Measurements from ENCODE around the gene DNAJB5.
"Not testable (repeated sequence)": the region's sequence is repeated elsewhere in the genome, so short reads cannot be mapped to it uniquely, and the experiment has no call there.

Gene DNAJB5

DNA sequence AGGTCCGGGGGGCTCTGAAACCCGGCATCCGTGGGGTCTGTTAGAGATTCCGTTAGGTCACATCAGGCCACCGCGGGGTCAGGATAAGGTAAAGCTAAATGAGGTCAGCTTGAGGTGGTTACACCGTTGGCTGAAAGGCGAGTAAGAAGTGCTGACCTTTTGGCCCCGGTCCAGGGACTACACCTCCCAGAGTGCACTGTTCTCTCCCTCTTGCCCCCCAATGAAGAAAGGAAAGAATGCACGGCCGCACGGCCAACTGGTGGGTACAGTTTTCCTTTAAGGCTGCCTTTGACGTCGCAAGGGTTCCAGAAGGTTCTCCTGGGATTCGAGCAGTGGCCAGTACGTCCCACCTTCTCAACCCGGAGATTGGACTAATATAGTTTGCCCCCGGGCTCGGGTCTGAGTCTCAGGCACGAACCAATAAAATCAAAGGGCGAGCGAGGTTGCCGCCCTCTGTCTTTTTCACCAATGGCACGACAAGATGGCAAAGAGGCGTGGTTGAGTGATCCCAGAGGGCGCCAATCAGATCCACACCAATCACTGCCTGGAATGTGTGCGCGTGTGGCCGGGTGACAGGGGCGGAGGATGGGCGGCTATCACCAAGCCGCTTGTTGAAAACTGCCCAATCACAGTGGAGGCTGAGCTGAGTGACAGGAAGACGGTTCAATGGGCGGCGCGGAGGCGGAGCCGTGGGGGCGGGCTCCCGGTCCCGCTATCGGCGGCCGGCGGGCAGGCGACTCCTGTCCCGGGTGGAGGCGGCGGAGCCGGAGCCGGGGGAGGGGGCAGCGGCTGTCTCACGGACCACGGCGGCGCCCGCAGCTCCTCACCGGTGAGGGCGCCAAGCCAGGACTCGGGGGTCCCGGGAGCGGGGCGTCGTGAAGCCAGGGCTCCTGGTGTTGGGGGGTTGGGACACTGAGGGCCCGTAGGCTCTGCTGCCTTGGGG is at the start of gene DNAJB5:
TSS of gene DNAJB5 (plus strand) at position 743 of the 943 bp plus-strand sequence. CDS start 886 bp downstream, outside the sequence.
- DNase-seq, result peak; percentile 96

DNA sequence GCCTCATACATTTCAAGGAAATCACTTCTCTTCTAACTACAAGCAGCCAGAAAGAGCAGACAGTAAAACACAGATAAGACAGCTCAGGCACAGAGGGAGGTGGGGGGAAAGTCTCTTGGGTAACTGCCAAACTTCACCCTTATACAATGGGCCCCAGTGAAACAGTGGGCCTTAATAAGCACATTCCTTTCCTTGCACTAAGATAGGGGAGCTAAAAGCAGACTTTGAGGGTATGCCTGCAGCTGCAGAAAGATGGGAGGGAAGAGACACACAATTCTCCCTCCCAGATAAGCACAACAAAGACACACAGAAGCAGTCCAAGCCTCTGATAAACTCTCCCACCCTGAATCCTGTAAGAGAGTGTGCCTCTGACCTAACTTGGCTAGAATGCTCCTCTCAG is 49.6 kb upstream of the DNAJB5 start:
- not testable (repeated sequence) for DNase-seq

- no peak for DNase-seq
These were observed 41.1 kb upstream of the DNAJB5 start for GRCh38 chr9:34948451-34948850.

- DNase-seq, result no peak
These were observed 35.3 kb upstream of the DNAJB5 start for GRCh38 chr9:34954225-34954624.

DNA sequence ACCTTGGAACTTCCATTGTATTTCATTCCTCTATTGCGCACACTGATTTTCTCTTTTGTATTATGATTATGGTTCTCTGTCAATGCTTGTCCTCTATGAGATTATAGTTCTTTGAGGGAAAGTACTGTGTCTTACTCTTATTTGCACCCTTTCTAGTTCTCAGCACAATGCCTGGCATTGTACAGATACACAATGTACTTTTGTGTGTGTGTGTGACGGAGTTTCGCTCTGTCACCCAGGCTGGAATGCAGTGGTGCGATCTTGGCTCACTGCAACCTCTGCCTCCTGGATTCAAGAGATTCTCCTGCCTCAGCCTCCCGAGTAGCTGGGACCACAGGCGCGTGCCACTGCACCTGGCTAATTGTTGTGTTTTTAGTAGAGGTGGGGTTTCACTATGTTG is 33.5 kb upstream of the DNAJB5 start:
- not testable (repeated sequence) for DNase-seq

DNA sequence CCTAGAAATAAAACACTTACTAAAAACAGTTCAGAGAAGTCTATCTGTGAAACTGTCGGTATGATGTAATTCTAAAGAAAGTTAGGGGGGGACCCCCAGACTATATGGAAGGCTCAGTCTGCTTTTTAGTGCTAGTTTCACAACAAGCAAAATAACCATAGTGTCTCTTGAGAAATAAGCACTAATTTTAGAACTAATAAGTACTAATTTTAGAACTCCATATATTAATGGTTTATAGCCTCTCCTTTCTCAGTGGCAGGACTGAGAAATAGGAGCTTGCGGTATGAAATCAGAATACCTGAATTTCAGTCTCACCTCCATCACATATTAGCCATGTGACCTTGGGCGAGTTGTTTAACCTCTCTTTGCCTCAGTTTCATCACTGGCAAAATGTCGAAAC is 32.9 kb upstream of the DNAJB5 start:
- no peak for DNase-seq

GRCh38 chr9:34957492-34958410 is 31.8 kb upstream of the DNAJB5 start, which contains the start of gene PHF24:
Gene PHF24, plus strand, starts transcription at chr9:34958285. Its CDS starts 13,014 bp downstream, at chr9:34971299.
- DNase-seq, result peak; percentile 17 to 36

GRCh38 chr9:34958411-34958982 is 31.0 kb upstream of the DNAJB5 start:
- DNase-seq, result no peak

GRCh38 chr9:34959461-34959860 is 30.1 kb upstream of the DNAJB5 start:
- DNase-seq, result no peak

DNA sequence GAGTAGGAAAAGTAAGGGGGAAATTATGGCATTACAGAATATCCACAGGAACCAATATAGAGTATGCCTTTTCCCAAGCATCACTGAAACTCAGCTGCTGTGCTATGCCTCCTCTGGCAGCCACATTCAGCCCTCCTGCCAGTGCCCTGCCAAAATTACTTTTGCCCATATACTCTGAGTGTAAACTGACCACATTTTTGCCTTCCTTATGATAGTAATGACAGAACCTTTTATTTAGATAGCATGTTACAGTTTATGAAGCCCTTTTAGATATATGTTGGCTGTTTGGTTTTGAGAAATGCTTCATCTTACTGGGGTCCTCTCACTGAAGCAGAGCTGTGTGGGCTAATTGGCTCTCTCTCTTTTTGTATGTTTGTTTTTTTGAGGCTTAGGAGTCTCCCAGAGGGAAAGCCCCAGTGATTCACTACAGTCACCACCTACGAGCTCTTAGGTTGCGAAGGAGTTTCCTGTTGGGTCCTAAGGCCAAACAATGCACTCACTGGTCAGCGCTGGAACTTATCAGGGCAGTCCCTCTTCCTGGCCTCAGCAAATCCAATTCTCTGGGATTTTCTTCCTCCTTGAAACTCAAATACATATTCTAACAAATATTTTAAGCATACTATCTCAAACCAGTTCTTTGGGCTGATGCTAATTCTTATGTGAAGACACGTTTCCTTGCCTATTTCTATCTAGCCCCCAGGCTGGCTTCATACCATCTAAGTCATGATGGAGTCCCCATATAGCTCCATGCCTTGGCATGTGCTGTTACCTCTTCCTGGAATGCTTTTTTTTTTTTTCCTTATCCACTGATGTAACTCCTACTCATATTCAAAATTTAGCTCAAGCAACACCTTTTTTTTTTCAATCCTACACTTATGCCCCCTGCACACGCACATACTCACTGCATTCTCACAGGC is 27.7 kb upstream of the DNAJB5 start:
- DNase-seq, result no peak

GRCh38 chr9:34962546-34962945 is 27.0 kb upstream of the DNAJB5 start:
- DNase-seq, result no peak

DNA sequence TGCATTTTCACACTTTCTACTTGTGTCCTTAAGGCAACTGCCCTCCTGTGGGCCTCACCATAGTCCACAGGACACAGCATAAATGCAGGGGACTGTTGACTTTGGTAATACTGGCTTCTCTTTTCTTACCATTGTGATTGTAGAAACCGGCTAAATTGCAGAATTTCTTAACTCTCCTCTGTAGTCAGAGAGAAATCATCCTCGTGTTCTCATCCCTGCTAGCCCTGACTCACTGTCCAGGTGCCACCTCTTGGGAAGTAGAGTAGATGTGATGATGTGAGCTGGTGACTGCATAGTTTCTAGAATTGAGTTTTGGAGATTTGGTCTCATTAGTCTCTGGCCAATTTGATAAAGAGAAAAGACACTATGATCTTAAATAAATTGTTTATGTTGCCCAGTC is 26.0 kb upstream of the DNAJB5 start:
- DNase-seq, result no peak

GRCh38 chr9:34964458-34964857 is 25.1 kb upstream of the DNAJB5 start:
- no peak for DNase-seq

- DNase-seq, result no peak
These were observed 18.3 kb upstream of the DNAJB5 start for GRCh38 chr9:34971146-34971811.

DNA sequence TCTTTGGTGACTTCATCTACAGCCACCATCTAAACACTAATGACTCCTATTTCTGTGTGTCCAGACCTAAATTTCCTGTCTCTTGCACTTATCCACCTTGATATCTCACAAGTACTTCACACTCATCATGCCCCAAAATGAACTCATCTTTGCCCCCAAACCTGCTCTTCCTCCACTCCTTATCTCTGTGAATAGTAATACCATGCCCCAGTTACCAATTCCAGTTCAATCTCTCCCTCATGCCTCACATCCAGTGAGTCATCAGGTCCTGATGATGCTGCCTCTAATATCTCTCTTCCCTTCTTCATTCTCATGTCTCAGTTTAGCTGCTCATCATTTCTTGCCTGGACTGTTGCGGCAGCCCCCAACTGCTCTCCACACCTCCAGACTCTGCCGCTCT is 14.9 kb upstream of the DNAJB5 start:
- DNase-seq, result no peak

DNA sequence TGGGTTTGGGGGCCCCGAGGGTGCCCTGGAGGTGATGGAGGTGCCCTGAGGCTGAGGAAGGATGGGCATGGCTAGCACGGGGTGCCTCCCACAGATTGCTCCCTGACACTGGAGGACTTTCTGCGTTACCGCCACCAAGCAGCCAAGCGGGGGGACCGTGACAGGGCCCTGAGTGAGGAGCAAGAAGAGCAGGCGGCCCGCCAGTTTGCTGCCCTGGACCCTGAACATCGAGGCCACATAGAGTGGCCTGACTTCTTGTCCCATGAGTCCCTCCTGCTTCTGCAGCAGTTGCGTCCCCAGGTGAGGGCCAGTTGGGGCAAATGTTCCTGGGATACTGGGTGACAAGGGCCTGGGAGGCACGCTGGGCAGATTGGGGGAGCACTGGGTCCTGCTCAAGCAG is 13.1 kb upstream of the DNAJB5 start:
- no peak for DNase-seq

GRCh38 chr9:34976992-34977391 is 12.6 kb upstream of the DNAJB5 start:
- no peak for DNase-seq

DNA sequence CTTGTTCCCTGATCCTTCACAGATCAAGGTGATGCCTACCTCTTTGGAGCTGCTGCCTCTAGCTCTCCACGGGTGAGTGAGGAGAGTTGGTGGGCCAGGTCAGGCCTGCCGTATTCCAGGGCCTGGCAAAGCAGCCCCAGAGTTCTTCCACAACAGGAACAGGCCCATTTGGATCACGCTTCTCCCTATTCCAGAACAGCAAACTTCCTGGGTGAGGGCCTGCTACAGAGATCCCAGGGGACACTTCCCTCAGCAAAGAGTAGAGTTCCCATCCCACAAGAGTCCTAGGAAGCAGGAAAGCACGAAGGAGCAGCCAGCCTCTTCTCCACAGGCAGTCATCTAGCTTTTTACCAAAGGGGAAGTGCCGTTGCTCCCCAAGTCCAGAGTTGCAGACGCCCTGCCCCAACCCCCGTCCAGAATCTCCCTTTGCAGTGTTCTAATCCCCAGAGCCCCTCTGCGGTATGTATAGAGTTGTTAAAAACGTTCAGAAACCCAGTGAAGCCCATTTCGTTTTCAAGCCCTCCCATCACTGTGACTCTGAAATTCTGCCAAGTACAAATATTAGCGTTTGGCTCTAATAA is 9.3 kb upstream of the DNAJB5 start:
- DNase-seq, result no peak

DNA sequence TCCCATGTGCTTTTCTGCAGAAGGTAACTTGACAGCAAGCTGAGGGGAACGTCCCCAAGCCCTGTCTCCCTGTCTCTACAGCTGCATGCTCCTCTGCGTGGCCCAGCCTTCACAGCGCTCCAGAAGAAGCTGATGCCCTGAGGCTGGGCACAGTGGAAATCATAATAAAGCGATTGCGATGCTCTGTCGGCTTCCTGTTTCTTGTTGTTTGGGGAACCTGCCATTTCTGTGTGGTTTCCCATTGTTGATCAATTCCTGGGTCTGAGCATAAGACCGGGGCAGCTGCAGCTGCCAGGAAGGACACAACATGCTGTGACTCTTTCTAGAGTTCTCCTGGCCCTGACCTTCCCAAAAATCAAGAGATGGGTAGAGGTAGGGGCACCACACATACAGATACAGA is 7.2 kb upstream of the DNAJB5 start:
- DNase-seq, result no peak

- DNase-seq, result no peak
These were observed 6.3 kb upstream of the DNAJB5 start for GRCh38 chr9:34983209-34983608.

DNA sequence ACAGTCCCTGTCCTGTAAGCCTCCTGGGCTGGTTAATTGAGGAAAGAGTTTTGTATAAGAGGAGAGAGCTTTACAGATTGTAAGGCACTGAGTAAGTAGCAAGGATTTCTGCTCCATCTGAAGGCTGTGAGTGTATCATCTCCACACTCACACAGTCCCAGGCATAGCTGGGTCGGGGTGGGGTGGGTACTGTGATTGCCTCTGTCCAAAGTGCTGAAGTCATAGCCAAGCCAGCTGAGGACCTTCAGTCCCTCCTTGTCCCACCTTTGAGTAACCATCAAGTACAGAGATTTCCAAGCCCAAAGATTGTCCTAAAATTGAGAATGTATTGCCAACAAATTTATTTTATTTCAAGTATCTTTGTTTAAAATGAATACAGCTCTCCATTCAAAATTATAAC is 5.5 kb upstream of the DNAJB5 start:
- DNase-seq, result peak in 1 of 2 donors; percentile 26

Measured in activated CD4-positive, alpha-beta T cell treated with anti-CD3 and anti-CD28 coated beads for 4 hours (primary cell).